Fibroblast of lung (primary cell): ENCODE measurements around the gene DPH7. TPM values are rescaled to one million over a fixed set of nuclear protein-coding genes. Genes with fewer than 3 reads are reported as not detected.

Experiments
- DNase-seq, 2 donors: peaks; one replicate each; pipeline versions ENCODE4 v3.0.0 to v3.0.0-alpha.2; 2010; ENCODE audit warnings: low read depth in 2 of 2
- H2AFZ ChIP-seq: 2 replicates; pipeline ENCODE4 v1.5.1; 2012; ENCODE audit warnings: low read length, control low read depth, inconsistent platforms
- H3K27ac ChIP-seq: 2 replicates; pipeline ENCODE4 v1.5.1; 2011; ENCODE audit warnings: low read length, control low read depth; ENCODE audit not compliant: insufficient read depth
- H3K27me3 ChIP-seq: 2 replicates; pipeline ENCODE4 v1.5.1; 2011; ENCODE audit warnings: mild to moderate bottlenecking, low read length; ENCODE audit not compliant: control insufficient read depth, insufficient read depth
- H3K36me3 ChIP-seq: 2 replicates; pipeline ENCODE4 v1.5.1; 2011; ENCODE audit warnings: low read length; ENCODE audit not compliant: control insufficient read depth, insufficient read depth
- H3K4me1 ChIP-seq: 2 replicates; pipeline ENCODE4 v1.5.1; 2011; ENCODE audit warnings: low read length; ENCODE audit not compliant: control insufficient read depth, insufficient read depth; ENCODE audit errors: extremely low read depth
- H3K4me2 ChIP-seq: 2 replicates; pipeline ENCODE4 v1.5.1; 2011; ENCODE audit warnings: low read length, control low read depth; ENCODE audit not compliant: insufficient read depth; ENCODE audit errors: extremely low read depth
- H3K4me3 ChIP-seq, 4 experiments: fragments of 200-600 bp in 1 of 4; sonication (generic) in 1 of 4; replicated peaks in 1 of 4; 2 replicates each; pipeline ENCODE4 v1.5.1; 2011 to 2016; ENCODE audit warnings: low read length in 4 of 4, low read depth in 3 of 4, mild to moderate bottlenecking in 3 of 4, control low read depth in 2 of 4, inconsistent platforms in 1 of 4, mixed read lengths in 1 of 4; ENCODE audit not compliant: insufficient read depth in 1 of 4; ENCODE audit errors: control extremely low read depth in 1 of 4
- H3K79me2 ChIP-seq: 2 replicates; pipeline ENCODE4 v1.5.1; 2012; ENCODE audit warnings: mild to moderate bottlenecking, low read length, inconsistent platforms; ENCODE audit not compliant: control insufficient read depth, insufficient read depth
- H3K9ac ChIP-seq: 2 replicates; pipeline ENCODE4 v1.5.1; 2011; ENCODE audit warnings: mild to moderate bottlenecking, low read length, control low read depth; ENCODE audit not compliant: insufficient read depth
- H3K9me3 ChIP-seq: 2 replicates; pipeline ENCODE4 v1.5.1; 2012; ENCODE audit warnings: low read depth, low read length; ENCODE audit not compliant: control insufficient read depth, insufficient read depth
- H4K20me1 ChIP-seq: 2 replicates; pipeline ENCODE4 v1.5.1; 2011; ENCODE audit warnings: low read length; ENCODE audit not compliant: control insufficient read depth, insufficient read depth; ENCODE audit errors: extremely low read depth
- EZH2 ChIP-seq: IDR thresholded peaks from 2 replicates; pipeline ENCODE4 v1.5.1; 2012; ENCODE audit warnings: low read length, control low read depth, mild to moderate bottlenecking; ENCODE audit errors: missing control alignments
- polyA plus RNA-seq, 2 donors: library from polyadenylated mRNA; depleted of rRNA in 1 of 2; stranded (reverse) in 1 of 2; unstranded in 1 of 2; fragments of >200 nt; gene quantifications; 2 replicates each; pipeline ENCODE4 v1.2.1, GENCODE V29; 2011 to 2012; ENCODE audit warnings: missing spikeins in 1 of 2
- total RNA-seq: library from RNA; depleted of rRNA; stranded (reverse); fragments of >200 nt; gene quantifications from 2 replicates; pipeline ENCODE4 v1.2.1, GENCODE V29; 2014
- TF ChIP-seq, protein P1 (sequence below), 2 donors: IDR thresholded peaks in 1 of 2; conservative IDR thresholded peaks in 1 of 2; 1 replicate in 1 of 2; 2 replicates in 1 of 2; pipeline ENCODE4 v1.5.1; 2011 to 2012; ENCODE audit warnings: low read length in 2 of 2, control low read depth in 1 of 2, inconsistent platforms in 1 of 2, low read depth in 1 of 2, mild to moderate bottlenecking in 1 of 2

The DPH7 gene
- total and polyA plus RNA-seq, 2 donors (not counting 1 experiment from before 2014, with no cell fraction given) = 15.7 to 20.6 TPM

DNA sequence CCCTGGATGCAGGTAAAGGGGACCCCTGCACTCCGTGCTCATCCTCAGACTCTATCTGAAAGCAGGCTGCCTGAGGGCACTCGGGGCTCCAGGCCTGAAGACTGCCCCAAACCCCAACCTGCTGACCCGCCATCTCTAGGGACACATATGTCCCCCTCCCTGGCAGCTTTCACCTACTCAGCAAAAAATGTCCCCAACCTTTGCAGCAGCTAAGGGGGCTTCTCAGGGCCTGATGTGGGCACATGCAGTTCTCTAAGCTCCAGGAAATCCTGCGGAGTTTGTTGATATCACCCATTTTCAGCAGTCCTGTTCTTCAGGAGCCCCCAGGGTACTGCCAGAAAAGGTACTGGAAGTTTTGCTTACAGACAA is 2.2 kb upstream of the DPH7 start:
- no peak overlapping the region for H2AFZ ChIP-seq
- no peak overlapping the region for H3K9ac ChIP-seq
- peaks cover 21% of the 10 kb centered on the region for H3K79me2 ChIP-seq
- peaks cover 13% of the 10 kb centered on the region for H3K36me3 ChIP-seq
- no peaks in the 10 kb centered on the region for H3K9me3 ChIP-seq
- H3K27me3 ChIP-seq = no peaks in the 10 kb centered on the region
- H3K27ac ChIP-seq = no peak overlapping the region
- no peak overlapping the region for H3K4me3 ChIP-seq
- H3K4me1 ChIP-seq = peaks cover 7% of the 10 kb centered on the region
- no peak for DNase-seq
- H3K4me2 ChIP-seq = no peak overlapping the region
- TF ChIP-seq, protein P1, sequence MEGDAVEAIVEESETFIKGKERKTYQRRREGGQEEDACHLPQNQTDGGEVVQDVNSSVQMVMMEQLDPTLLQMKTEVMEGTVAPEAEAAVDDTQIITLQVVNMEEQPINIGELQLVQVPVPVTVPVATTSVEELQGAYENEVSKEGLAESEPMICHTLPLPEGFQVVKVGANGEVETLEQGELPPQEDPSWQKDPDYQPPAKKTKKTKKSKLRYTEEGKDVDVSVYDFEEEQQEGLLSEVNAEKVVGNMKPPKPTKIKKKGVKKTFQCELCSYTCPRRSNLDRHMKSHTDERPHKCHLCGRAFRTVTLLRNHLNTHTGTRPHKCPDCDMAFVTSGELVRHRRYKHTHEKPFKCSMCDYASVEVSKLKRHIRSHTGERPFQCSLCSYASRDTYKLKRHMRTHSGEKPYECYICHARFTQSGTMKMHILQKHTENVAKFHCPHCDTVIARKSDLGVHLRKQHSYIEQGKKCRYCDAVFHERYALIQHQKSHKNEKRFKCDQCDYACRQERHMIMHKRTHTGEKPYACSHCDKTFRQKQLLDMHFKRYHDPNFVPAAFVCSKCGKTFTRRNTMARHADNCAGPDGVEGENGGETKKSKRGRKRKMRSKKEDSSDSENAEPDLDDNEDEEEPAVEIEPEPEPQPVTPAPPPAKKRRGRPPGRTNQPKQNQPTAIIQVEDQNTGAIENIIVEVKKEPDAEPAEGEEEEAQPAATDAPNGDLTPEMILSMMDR (conservative IDR thresholded peaks at IDR 0.05 in 1 of 2, IDR thresholded peaks at IDR 0.05 in 1 of 2; ENCODE audit: low read depth in 1 of 2, low read length in 2 of 2) = no peak
- TF ChIP-seq EZH2 = no peak
- H4K20me1 ChIP-seq = no peaks in the 10 kb centered on the region

DNA sequence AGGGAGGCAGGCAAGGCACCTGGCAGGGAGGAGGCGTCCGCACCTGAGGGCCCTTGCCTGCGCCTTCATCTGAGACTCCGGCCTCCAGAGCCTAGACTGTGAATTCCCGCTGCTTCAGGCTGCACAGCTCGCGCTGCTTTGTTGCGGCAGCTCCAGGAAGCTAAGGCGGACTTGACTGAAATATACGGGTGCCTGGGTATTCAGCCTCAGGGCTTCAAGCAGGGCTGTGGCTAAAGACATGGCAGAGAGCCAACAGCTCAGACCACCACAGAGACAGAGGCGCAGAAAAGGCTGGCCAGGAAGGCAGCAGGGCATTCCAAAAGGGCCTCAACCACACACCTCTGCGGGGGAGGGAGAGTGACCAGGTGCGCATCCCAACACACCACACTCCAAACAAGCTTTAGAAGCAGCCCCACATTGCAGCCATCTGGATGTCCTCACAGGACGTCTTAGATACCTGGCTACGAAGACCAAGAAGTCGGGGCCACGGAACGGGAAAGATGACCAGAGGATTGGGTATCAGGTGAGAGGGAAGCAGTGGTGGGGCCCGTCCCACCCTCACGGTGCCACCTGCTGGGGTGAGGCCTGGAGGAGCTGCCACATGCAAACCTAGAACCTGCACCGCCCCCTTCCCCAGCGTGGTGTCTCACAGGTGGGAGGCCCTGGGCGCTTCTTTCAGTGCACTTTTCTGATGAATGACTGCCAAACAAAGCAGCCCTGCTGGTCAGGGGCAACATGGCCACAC is 1.7 kb upstream of the DPH7 start:
- Histone ChIP-seq H3K27ac (no peak overlapping the region), H3K4me3 (no peak overlapping the region), H3K36me3 (peaks cover 14% of the 10 kb centered on the region), H4K20me1 (no peaks in the 10 kb centered on the region), H3K9me3 (no peaks in the 10 kb centered on the region), H3K79me2 (peaks cover 26% of the 10 kb centered on the region), H3K4me2 (no peak overlapping the region), H3K4me1 (peaks cover 7% of the 10 kb centered on the region), H3K9ac (no peak overlapping the region), H3K27me3 (no peaks in the 10 kb centered on the region), H2AFZ (no peak overlapping the region)
- TF ChIP-seq EZH2 = no peak
- TF ChIP-seq, protein P1 (conservative IDR thresholded peaks at IDR 0.05 in 1 of 2, IDR thresholded peaks at IDR 0.05 in 1 of 2; ENCODE audit: low read depth in 1 of 2, low read length in 2 of 2) = no peak
- DNase-seq = no peak

DNA sequence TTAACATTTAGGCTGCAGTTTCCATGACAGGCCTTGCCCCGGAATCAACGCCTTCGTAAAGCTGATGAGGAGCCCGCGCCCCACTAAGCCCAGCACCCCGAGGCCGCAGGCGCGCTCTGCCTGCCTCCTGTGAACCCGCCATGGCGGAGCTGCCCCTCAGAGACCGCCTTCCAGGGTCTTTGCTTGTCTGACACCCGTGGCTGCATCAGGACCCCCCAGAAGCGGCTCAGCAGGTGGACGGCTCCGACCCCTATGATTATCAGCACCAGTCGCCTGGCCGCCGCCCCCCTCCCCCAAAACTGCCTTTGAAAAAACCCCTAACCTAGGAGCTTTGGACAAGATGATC is 507 bp upstream of the DPH7 start:
- H3K36me3 ChIP-seq = peaks cover 15% of the 10 kb centered on the region

More for the DNA sequence above, 507 bp upstream of the DPH7 start:
- DNase-seq = no peak
- H3K4me1 ChIP-seq = peaks cover 7% of the 10 kb centered on the region
- H3K27ac ChIP-seq = peak overlapping the region; percentile 69
- H3K9ac ChIP-seq = peak overlapping the region; percentile 55
- no peak for TF ChIP-seq EZH2
- TF ChIP-seq, protein P1 (conservative IDR thresholded peaks at IDR 0.05 in 1 of 2, IDR thresholded peaks at IDR 0.05 in 1 of 2; ENCODE audit: low read depth in 1 of 2, low read length in 2 of 2) = no peak
- peaks cover 28% of the 10 kb centered on the region for H3K79me2 ChIP-seq
- H2AFZ ChIP-seq = peak overlapping the region; percentile 57
- H3K4me2 ChIP-seq = peak overlapping the region; percentile 65
- peak overlapping the region; percentile 25 to 87 (median 71) for H3K4me3 ChIP-seq
- no peaks in the 10 kb centered on the region for H4K20me1 ChIP-seq
- no peaks in the 10 kb centered on the region for H3K9me3 ChIP-seq
- H3K27me3 ChIP-seq = no peaks in the 10 kb centered on the region
